Measurements from ENCODE around the gene ISOC2.
"Not testable (repeated sequence)": the region's sequence is repeated elsewhere in the genome, so short reads cannot be mapped to it uniquely, and the experiment has no call there.

ISOC2 gene

GRCh38 chr19:55460670-55461258 lies 678 bp downstream of the ISOC2 start:
- no peak for DNase-seq (ENCODE audit: low read depth in 2 of 2, low spot score in 1 of 2)

- no peak for DNase-seq (ENCODE audit: low read depth in 2 of 2, low spot score in 1 of 2)
Measured at GRCh38 chr19:55459950-55460657, 1.3 kb downstream of the ISOC2 start.

GRCh38 chr19:55459551-55459949 lies 1.9 kb downstream of the ISOC2 start:
- no peak for DNase-seq (ENCODE audit: low read depth in 2 of 2, low spot score in 1 of 2)

- DNase-seq (ENCODE audit: low read depth in 2 of 2, low spot score in 1 of 2) = no peak
Measured at GRCh38 chr19:55457683-55458457, 3.6 kb downstream of the ISOC2 start.

GRCh38 chr19:55456347-55456746 lies 5.1 kb downstream of the ISOC2 start:
- no peak for DNase-seq (ENCODE audit: low read depth in 2 of 2, low spot score in 1 of 2)

GRCh38 chr19:55455576-55456235 lies 5.7 kb downstream of the ISOC2 start:
- DNase-seq (ENCODE audit: low read depth in 2 of 2, low spot score in 1 of 2) = no peak

- DNase-seq (ENCODE audit: low read depth in 2 of 2, low spot score in 1 of 2) = peak in 1 of 2 donors; percentile 15
Measured at GRCh38 chr19:55454787-55455243, 6.6 kb downstream of the ISOC2 start.

- DNase-seq (ENCODE audit: low read depth in 2 of 2, low spot score in 1 of 2) = no peak
Measured at GRCh38 chr19:55453511-55454260, 7.8 kb downstream of the ISOC2 start.

GRCh38 chr19:55452749-55453346 lies 8.6 kb downstream of the ISOC2 start:
- no peak for DNase-seq (ENCODE audit: low read depth in 2 of 2, low spot score in 1 of 2)

GRCh38 chr19:55451965-55452748 lies 9.3 kb downstream of the ISOC2 start:
- no peak for DNase-seq (ENCODE audit: low read depth in 2 of 2, low spot score in 1 of 2)

- no peak for DNase-seq (ENCODE audit: low read depth in 2 of 2, low spot score in 1 of 2)
Measured at GRCh38 chr19:55451163-55451964, 10.1 kb downstream of the ISOC2 start.

- no peak for DNase-seq (ENCODE audit: low read depth in 2 of 2, low spot score in 1 of 2)
Measured at GRCh38 chr19:55449469-55449868, 12.0 kb downstream of the ISOC2 start.

GRCh38 chr19:55448175-55448490 lies 13.3 kb downstream of the ISOC2 start:
- DNase-seq (ENCODE audit: low read depth in 2 of 2, low spot score in 1 of 2) = not testable (repeated sequence)

- no peak for DNase-seq (ENCODE audit: low read depth in 2 of 2, low spot score in 1 of 2)
Measured at GRCh38 chr19:55447421-55448174, 13.8 kb downstream of the ISOC2 start.

GRCh38 chr19:55446060-55446459 lies 15.4 kb downstream of the ISOC2 start:
- DNase-seq (ENCODE audit: low read depth in 2 of 2, low spot score in 1 of 2) = no peak

GRCh38 chr19:55444646-55445045 lies 16.8 kb downstream of the ISOC2 start:
- DNase-seq (ENCODE audit: low read depth in 2 of 2, low spot score in 1 of 2) = no peak

- DNase-seq (ENCODE audit: low read depth in 2 of 2, low spot score in 1 of 2) = no peak
Measured at GRCh38 chr19:55443824-55444480, 17.5 kb downstream of the ISOC2 start.
